Stimulated activated CD8-positive, alpha-beta memory T cell treated with anti-CD3 and anti-CD28 coated beads, Interleukin-12 subunit alpha, Interleukin-12 subunit beta, amount 100 ng/mL, for 4 hours (primary cell): ENCODE measurements around the gene WSCD2.

Experiments
- DNase-seq: peaks from one replicate; pipeline ENCODE4 v3.0.0-alpha.2; 2020; ENCODE audit warnings: low read depth

Gene WSCD2

GRCh38 chr12:108109504-108109903 is 19.6 kb upstream of the WSCD2 start:
- DNase-seq, result no peak

DNA sequence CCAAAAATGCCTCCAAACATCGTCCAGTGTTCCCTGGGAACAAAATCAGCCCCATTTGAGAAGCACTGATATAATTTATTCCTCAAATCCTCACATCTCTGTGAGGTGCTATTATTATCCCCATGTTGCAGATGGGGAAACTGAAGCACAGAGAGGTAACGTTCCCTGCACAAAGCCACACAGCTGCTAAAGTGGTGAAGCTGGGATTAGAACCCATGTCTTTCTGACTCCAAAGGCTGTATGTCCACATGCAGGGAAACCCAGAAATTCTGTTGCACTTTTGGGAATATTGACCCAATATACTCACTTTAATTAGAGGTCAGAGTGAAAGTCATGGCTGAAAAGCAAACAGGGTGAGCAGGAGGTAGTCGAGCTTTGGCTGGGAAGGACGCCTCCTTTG is 19.1 kb upstream of the WSCD2 start:
- no peak for DNase-seq

DNA sequence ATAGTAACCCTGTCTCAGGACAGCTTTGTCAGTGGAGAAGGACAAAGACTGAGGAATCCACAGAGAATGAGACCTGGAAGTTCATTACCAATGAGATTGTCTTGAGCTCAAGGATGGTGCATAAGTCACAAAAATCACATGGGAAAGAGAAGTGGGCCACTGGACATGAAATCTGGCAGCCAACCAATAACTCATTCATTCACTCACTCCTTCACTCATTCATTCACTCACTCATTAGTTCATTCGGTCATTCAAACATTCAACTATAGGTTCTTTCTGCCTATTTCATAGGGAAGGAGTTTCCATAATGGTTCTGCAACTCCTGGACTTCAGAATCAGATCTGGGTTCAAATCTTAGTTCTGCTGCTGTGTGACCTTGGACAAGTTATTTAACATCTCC is 18.2 kb upstream of the WSCD2 start:
- no peak for DNase-seq

- DNase-seq, result no peak
Measured at GRCh38 chr12:108112832-108113556, 16.1 kb upstream of the WSCD2 start.

GRCh38 chr12:108115123-108116121 is 13.7 kb upstream of the WSCD2 start:
- no peak for DNase-seq

GRCh38 chr12:108116254-108116653 is 12.8 kb upstream of the WSCD2 start:
- no peak for DNase-seq

GRCh38 chr12:108116699-108117098 is 12.4 kb upstream of the WSCD2 start:
- no peak for DNase-seq

DNA sequence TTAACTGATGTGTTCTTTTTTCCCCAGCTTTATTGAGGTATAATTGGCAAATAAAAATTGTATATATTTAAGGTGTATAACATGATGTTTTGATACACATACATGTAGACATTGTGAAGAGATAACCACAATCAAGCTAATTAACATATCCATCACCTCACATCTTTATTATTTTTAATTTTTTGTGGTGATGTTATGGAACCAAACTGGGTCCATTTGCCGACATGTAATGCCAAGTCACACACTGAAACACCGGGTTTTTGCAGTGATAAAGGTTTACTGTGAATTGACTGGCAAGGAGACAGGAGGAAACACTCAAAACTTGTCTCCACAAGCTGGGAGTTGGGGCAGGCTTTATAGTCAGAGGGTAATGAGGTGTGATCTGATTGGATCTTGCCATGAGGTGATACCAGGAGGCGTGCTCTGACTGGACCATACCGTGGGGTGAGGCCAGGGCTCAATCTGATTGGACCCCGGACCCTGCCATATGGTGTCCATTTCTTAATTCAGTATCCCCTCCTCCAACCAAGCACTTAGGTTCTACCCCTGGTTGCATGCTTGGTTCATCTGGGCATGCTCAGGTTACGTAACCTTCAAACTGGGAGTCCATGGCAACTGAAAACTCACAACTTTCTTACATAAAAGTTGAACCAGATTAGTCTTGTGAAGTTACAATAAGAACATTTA is 11.8 kb upstream of the WSCD2 start:
- DNase-seq, result no peak

GRCh38 chr12:108117902-108118301 is 11.2 kb upstream of the WSCD2 start:
- DNase-seq, result no peak

DNA sequence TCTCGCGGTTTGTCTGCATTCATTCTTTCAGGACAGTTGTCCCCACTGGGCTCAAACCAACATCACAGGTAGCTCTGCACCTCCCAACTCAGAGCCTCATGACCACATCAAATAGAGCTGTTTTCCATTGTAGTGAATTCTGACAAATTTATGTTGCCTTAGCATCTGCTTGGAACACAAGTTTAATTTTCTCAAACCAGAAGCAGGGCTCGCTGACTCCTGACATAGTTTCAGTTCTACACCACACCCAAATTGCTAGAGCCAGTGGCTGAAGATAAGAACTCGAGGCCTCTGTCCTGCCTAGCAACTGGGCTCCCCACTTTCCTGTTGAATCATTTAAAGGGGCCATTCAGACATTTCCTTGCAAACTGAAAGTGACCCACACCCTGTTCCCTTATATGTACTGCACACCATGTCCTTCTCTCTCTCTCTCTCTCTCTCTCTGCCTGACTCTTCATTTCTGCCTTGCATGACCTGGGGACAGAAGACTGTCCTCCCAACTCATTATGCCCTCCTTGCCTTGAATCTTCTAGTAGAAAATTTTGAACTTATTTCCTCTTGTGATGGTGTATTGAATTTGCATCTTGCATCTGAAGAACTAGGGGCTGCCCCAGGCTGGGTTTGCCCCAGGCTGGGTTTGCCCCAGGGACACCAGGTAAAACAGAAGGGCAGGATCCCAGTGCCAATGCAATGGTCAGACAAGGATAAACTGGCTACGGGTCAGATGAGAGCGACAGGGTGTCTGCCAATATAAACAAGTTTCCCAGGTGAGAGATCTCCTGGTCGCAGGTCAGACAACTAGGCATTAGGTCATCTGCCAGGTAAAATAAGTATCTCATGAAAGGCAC is 9.7 kb upstream of the WSCD2 start:
- no peak for DNase-seq

DNA sequence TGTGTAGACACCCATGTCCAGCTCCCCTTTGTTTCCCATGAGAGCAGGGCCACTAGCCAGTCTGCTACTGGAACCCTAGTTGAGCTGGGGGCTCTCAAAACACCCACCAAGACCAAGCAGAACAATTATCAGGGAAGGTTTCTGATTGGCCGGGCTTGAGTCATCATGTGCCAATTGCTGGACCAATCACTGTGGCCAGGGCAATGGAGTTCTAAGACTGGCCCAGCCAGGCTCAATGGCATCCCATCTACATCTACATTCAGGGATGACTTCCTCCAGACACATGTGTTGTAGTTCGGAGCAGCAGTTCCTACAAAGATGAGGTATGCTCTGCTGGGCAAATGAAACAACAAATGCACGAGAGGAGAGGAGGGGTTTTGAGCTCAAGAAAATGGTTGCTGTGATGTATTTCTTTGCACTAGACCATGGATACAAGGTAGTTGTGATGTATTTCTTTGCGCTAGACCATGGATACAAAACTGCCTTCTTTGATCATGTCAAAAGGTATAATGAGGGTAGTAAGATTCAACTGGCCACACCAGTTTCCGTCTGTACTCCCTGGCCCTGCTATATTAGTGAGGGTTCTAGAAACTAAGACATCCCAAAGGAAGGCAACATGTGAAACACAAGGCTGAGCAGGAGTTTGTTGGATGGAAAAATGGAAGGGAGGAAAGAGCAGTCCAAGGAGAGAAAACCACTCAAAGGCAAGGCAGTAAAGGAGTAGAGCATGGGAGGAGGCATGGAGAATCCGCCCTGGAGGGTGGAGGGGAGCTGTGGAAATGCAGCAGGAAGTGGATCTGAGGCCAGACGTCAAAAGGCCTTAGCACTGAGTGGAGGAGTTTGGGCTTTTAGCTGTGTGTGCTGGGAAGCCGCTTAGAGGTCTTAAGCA is 8.9 kb upstream of the WSCD2 start:
- no peak for DNase-seq

- no peak for DNase-seq
Measured at GRCh38 chr12:108120863-108121165, 8.3 kb upstream of the WSCD2 start.

- no peak for DNase-seq
Measured at GRCh38 chr12:108121320-108121719, 7.8 kb upstream of the WSCD2 start.

DNA sequence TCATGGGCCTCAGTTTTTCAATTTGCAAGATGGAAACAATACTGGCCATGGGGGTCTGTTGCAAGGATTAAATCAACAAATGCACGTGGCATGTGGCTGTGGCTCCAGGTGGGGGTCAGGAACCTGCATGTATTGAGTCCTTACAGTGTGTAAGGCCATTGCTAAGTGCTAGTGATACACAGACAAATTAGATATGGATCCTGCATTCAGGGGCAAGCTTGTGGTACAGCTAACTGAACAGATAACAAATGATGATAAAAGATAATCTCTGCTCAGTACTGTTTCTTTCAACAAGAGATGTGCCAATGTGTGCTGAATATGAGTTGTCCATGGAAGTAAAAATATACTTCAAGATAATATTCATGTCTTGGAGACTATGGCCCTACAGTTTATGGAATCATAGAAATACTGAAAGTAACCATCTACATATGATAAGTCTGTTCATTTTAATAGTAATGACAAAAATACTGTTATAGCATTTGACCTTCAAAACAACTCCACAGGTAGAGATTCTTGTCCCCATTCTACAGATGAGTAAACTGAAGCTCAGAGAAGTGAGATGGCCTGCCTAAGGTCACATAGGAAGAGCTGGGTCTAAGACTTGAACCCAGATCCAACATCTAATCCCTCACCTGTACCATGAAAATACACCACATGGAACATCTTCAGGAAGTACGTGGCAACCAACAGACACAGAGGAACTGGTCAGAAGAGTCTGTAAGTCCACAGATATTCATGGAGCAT is 7.2 kb upstream of the WSCD2 start:
- no peak for DNase-seq

DNA sequence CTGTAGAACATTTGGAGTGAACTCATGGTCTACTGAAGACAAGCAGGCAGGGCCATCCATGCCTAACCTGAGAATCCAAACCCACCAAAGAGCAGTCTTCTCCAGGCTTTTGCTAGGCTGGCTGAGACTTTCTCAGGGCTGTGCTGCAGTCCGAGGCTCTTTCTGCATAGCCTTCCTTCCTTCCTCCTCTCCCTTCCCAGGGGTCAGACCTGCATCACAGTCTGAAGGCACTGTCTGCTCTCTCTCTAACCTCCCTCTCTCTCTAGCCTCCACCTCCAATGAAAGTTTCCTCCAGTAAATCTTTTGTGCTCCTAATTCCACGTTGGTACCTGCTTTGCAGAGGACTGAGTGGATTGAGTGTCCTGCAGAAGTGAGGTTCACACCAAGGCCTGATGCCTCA is 6.4 kb upstream of the WSCD2 start:
- DNase-seq, result no peak

- no peak for DNase-seq
Measured at GRCh38 chr12:108123402-108123801, 5.7 kb upstream of the WSCD2 start.

DNA sequence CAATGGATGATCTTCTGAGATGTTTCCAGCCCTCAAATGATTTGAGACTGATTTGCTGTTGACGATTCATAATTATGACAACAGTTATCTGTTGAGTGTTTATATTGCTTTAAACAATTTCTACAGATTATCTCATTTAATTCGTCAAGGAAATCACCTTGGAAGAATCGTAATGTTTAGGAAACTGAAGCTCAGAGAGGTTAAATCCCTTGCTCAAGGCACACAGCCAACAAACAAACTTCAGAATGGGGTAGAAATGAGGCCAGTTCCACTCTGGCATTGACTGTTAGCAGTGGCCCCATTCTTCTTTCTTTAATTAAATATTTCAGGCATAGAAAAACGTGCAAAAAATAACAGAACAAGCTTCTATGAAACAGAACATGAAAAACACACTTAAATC is 4.0 kb upstream of the WSCD2 start:
- DNase-seq, result no peak

DNA sequence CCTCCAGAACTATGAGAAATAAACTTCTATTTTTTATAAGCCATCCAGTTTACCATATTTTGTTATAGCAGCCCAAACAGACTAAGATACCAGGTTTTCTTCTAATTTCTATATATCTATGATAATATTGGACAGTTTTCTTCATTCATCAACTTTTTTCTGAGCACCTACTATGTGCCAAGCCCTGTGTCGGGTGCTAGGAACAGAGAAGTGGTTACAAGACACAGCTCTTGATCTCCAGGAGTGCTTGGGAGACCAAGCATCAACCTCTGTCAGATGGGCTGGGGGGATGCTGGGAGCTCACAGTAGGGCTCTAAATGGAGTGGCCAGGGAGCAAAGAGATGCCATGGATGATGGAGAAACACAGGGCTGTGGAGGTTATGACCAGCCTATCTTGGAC is 2.9 kb upstream of the WSCD2 start:
- no peak for DNase-seq

DNA sequence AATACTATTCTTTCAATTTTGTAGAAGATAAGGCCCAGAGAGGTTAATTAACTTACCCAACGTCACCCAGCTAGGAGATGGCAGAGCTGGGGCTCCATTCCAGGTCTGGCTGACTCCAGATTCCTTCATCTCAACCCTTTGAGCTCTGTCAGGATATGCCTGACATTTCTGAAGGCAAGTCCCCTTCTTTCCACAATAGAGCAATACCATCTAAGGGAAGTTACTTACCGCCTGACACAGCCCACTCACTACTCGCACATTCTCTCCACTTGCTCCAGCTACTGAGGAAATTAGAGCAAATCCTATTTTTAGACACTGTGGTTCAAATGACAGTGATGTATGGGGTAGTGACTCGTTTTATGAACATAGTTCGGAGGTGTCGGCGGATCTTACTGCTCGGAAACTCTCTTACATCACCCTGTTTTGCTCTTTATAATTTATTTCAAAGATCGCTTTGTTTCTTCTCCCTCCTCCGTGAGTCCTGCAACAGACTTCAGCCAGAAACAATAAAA is 2.0 kb upstream of the WSCD2 start:
- no peak for DNase-seq

DNA sequence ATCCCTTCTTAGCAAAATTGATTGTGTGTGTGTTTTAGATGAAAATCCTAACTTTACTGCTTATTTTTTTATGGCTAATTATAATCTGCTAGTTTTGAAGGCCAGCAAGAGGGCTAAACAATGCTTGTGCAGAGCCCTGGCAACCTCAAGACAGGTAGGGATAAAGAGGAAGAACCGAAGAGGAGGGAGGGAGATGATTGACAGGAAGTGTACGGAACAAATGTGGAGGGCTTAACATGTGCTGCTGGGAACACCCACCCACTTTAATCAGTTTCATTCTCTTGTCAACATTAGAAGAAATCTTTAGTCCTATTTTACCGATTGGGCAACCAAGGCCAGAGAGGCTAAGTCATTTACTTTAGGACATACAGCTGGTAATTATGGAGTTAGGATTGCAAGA is 1.4 kb upstream of the WSCD2 start:
- no peak for DNase-seq
